GM21528 (cell line): Measurements from ENCODE around the gene CCDC91.

Source experiments
- ATAC-seq: cut with Tn5 transposase; IDR thresholded peaks from one replicate; pipeline ENCODE4 v1.9.1; 2021; ENCODE audit warnings: mild to moderate bottlenecking, moderate library complexity; ENCODE audit not compliant: unreplicated experiment, low FRiP score

CCDC91 gene, protein sequence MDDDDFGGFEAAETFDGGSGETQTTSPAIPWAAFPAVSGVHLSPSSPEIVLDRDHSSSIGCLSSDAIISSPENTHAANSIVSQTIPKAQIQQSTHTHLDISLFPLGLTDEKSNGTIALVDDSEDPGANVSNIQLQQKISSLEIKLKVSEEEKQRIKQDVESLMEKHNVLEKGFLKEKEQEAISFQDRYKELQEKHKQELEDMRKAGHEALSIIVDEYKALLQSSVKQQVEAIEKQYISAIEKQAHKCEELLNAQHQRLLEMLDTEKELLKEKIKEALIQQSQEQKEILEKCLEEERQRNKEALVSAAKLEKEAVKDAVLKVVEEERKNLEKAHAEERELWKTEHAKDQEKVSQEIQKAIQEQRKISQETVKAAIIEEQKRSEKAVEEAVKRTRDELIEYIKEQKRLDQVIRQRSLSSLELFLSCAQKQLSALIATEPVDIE

DNA sequence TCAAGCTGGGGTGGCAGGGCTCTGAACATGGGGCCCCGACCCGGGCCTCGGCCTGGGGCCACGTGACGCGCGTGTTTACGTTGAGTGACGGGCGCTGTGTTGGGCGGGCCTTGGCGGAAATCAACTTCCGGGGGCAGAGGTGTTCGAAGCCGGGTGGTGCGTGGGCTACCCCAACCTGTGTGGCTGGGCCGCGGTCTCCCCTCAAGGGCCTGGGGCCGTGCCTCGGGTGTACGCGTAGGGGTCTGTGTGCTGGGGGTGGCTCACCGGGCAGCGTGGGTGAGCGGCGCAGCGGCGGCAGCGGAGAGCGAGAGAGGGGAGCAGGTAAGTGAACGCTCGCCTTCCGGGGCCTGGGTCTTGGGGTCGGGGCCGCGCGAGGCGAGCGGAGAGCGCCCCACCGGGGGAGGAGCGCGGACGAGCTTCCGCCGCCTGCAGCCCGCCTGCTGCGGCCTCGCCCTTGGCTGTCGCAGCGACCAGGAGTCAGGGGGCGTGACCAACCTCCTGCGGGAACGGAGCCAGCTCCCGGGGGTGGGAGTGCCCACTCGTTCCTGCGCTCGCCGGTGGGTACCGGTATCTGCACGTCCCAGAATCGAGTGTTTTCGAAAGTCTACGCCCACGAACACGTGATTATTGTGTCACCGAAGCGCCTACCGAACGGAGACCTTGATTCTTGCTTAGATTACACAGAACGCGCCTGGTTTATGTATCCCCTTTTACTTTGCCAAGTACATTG, at the start of gene CCDC91:
CCDC91 (plus strand) TSS at position 136 of the 730 bp plus-strand sequence. CDS start 66,760 bp downstream, outside the sequence.
- peak; percentile 96 for ATAC-seq

DNA sequence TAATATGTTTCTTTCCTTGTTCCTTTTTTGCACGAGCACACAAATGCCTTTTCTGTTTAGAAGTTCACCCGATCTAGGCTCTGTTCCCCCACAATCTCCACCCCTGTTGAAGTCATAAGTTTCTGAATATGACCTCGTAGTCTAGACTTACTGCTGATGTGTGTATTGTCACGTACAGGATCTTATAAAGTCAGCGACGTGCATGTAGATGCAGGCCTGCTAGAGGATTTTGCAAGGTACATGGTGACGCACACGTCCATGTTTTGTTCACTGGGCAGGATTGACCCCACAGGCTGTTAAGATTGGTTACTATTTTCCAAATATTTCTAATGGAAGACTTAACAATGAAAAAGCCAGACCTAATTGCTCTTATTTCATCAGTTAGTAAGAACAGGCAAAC, 46.2 kb upstream of the CCDC91 start:
- no peak for ATAC-seq

DNA sequence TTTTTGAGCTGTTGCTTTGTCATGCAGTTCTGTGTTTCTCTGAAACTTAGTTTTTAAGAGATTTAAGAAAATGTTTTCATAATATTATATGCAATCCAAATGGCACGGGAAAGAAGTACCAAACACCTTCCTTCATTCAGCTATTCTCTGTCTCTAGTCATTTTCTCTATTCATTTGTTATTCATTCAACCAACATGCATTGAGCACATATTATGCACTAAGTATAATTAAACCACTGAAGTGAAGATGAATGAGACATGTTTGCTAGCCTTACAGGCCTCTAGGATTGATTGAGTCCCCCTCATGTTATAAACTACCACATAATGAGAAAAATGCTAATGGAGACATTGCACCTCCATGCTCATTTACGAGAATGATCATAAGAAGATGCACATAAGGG, 45.7 kb upstream of the CCDC91 start:
- ATAC-seq, result no peak

DNA sequence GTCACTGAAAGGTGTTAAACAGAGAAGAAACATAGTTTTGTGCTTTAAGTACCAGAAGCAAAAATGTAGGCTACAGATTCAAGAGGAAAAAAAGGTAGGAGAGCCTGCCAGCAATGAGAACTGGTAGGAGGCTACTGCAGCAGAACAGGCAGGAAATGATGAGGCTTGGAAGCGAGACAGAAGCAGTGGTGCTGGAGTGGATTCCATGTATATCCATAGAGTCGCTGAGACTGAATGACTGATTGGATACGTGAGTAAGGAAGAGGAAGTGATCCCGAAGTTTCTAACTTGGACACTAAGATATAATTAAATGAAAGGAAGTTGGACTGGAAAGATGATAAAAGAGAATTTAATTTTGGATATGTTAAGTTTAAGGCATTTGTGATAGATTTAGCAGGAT, 45.0 kb upstream of the CCDC91 start:
- no peak for ATAC-seq

DNA sequence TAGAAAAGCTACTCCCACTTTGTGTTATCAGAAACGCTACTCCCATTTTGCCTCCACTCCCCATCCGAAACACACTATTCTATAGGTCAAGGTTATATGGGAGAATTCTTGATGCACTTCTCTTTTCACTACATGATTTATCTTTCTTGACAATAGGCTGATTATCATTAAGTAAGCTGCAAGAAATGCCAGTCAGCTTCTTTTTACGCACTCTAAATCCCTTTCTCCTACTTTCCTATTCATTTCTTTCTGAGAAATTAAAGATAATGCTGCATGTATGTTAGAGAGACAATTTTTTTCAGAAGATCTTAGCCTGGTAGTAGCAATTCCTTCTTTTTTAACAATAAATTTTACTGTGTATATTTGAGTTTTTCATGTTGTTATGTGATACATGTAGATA, 41.0 kb upstream of the CCDC91 start:
- no peak for ATAC-seq

DNA sequence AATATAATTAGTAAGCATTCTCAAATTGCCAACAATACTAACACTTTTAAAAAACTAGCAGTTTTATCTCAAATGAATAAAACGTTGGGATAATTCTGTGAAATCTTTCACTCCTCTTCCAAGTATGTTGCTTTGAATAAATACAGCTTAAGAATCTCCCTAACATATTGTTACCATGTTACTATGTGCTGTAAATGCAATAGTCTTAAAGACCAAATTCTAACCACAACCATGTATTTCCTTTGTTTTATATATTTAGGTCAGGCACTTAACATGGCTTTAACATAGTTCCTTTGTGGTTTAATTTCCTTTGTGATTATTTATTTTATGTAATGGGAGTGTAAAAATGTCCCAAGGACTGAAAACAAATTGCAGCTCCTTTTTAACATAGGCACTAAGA, 33.9 kb upstream of the CCDC91 start:
- ATAC-seq, result no peak

DNA sequence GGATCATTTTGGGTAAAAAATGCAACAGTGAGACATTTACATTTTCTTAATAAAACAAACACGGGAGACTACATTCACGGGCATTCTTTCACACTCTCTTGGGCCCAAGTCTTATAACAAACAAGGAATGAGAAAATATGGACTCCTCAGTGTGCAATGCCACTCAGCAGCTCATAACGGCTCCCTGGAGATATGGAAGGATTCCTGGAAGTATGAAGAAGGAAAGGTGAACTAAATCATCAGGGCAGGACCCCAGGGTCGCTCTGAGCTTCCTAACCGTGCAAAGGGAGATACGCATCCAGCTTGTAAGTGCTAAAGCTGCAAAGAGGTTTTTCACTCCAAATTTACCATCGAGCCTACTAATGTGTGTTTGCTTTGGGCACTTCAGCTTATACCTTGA, 33.5 kb upstream of the CCDC91 start:
- no peak for ATAC-seq

DNA sequence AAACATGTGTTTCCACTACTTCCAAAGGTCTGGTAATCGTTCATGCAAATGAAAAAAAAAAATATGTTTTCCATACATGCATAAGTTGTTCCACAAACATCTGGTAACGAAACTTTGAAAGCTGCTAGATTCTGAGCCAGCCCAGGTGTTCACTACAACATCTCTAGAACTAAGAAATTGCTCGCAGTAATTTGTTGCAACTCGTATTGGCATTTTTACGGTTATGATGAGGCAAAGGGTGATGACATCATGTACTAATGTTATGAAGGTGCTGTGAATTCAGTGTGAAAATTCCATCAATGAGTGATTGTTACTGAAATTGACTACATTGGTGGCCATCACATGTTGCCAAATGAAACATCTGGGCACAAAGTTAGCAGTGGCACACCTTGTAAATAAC, 31.9 kb upstream of the CCDC91 start:
- no peak for ATAC-seq

DNA sequence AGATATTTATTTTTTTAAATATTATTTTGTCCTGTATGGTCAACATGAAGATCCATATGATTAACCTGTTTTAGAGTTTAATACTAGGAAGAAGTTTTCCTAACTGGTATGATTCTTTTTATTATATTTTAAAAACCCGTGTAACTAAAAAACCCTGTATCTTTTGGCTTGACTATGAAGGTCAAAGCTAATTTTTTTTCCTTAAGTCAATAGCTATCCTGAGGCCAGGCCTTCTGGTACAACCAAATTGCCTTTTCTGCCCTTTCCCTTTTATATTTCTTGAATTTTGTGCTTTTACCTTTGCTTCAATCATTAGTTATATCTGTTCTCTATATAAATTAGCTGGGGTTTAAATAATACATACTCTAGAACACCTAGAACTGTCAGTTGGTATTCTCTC, 30.6 kb upstream of the CCDC91 start:
- ATAC-seq, result no peak

DNA sequence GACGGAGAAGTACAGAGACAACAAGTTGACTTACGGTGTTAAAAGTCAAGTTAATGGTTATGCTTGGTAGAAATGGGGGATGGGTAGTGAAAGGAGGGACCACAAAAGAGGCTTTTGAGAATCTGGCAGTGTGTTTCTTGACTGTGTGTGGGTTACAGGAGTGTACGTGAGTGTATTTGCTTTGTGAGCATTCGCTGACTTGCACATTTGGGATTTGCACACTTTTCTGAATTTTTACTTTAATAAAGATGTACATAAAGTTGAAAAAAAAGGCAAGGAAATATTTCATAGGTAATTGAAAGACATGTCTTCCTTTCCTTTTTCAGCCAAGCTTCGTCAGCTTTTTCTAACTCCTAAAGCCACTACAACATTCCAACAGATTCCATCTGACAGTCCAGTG, 28.6 kb upstream of the CCDC91 start:
- ATAC-seq, result no peak

DNA sequence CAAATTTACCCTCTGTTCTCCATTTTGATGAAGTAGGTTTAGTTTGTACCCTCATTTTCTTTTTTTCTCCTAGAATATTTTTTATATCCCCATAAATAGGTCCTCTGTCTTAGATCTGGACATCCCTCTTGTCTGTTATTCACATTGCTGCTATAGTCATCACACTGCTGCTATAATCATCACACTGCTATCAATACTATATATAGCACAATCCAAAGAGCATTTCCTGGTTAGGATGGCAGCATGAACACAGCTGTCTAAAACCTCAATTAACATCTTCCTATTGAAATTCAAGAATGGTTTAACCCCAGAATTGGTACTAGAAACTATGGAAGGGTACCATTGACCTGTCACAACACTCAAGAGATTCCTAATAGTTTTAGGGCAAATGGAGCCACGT, 27.6 kb upstream of the CCDC91 start:
- ATAC-seq, result no peak

DNA sequence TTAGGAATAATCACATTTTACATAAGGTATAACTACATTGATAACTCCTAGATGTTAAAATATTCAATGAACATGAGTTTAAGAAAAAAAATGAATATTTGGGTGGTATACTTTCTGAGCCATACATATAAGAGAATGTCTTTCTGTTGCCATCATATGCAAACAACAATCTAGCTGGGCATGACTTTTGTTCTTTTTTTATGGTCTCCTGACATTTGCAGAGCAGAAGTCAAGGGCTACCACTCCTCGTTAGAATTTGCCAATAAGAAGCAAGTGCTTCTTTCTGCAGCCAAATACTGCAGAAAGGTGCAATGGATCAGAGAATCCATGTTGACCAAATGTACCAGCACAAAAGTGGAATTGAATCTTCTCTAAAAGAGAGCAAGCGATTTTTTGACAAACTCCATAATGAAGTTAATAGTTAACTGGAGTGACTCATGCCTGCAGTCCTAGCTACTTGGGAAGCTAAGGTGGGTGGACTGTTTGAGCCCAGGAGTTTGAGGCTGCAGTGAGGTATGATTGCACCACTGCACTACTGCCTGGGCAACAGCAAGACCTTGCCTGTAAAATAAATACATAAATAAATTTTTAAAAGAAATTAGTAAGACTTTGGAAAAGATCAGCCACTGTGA, 25.5 kb upstream of the CCDC91 start:
- no peak for ATAC-seq

DNA sequence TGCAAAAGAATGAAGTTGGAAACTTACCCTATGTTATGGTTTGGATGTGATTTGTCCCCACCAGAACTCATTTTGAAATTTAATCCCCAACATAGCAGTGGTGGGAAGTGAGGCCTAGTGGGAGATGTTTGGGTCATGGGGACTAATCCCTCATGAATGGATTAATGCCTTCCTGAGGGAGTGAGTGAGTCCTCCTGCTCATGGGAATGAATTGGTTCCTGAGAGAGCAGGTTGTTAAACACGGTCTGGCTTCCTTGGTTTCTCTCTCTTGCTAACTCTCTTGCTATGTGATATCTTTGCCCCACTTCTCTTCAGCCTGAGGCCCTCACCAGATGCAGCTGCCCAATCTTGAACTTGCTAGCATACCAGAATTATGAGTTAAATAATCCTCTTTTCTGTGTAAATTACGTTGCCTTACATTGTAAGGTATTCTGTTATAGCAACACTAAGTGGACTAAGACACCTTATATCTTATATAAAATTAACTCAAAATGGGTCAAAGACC, 22.2 kb upstream of the CCDC91 start:
- ATAC-seq, result no peak

DNA sequence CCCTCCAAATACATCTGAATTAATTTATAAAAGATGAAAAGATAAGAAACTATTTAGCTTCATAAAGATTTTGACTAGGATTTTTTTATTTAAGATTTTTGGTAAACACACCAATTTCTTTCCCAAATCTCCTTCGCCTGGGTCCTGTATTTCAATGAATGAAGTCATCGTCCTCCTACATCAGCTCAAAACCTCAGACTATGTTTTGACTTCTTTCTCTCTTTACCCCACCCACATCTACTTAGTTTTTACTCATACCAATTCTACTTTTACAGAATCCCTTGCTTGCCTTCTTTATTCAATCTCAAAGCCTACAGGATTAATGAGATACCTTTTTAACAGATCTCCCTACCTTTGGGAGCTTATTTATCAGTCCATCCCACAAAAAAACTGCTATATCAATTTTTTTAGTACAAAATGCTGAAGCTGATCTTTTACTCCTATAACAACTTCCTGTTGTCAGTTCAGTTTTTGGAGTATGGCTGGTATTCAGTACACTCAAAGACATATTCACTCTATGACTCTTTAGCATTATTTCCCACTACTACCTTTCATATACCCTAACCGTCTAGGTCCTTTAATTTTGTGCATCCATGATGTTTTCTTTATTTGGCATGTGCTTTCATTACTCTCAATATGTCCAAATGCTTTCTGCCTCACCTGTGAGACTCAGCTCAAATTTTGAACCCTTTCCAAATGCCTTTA, 18.7 kb upstream of the CCDC91 start:
- no peak for ATAC-seq

DNA sequence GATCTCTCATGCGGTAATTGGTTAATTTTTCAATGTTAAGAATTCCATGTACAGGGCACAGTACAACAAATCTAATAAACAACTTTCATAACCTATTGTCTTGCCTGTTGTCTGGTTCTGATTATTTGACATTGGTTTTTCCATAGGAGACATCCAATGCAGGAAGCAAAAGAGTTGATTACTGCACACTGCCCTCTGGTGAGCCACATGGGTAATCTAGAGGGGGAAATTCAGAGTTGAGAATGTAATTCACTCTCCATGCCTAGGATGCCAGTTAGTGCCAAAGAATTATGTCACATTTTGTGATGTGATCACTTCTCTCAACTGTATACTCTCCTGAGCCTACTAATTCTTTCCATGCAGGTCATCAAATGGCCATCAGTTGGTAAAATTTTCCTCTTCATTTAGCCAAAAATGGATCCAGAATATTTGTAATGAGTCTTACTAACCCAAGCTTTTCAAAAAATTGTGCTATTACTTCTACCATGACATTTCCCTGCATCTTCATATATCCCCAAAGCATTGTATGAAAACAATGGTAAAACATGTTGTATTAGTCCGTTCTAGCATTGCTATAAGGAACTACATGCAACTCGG, 17.7 kb upstream of the CCDC91 start:
- no peak for ATAC-seq

DNA sequence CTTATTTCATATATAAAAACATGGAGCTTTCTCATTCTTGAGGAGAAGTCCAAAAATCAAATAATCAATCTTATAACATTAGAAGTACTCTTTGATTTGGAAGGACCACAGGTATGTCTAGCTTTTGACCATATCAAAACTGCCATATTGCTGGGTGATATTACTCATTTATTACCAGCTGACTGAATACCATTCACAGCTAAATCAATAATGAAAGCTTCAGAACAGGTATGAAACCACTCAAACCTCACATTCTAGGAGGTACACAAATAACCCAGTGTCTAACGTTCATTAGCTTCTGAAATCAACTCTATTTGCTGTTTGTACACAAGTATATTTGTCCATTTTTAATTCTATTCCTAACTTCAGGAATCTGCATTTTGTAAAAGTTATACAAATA, 16.8 kb upstream of the CCDC91 start:
- no peak for ATAC-seq

DNA sequence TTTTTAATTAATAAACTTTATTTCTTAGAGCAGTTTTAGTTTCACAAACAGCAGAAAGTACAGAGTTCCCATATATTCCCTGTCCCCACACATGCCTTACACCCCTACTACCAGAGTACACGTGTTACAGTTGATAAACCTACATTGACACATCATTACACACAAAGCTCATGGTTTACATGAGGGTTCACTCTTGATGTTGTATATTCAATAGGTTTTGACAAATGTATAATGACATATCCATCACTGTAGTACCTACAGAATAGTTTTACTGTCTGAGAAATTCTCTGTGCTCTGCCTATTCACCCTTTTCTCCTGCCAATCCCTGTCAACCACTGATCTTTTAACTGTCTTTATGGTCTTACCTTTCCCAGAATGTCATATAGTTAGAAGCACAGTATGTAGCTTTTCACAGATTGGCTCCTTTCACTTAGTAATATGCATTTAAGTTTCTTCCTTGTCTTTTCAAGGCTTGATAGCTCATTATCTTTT, 15.1 kb upstream of the CCDC91 start:
- no peak for ATAC-seq

DNA sequence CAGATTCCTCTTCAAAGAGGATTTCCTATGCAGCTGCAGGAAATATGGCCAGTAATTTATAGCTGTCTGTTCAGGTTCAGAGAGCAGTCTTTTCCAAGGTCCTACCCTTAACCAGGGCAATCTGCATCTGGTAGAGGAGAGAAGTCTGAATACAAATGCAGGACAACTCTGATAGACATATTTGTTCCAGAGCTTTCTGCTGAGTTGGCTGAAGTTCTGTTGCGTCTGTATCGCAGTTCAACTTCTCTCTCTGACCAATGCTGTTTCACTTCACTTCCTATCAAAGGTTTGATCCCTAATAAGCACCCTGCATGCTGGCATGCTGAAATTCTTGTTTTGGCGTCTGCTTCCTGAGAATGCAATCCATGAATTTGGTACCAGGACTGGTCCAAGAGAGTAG, 14.0 kb upstream of the CCDC91 start:
- ATAC-seq, result no peak

DNA sequence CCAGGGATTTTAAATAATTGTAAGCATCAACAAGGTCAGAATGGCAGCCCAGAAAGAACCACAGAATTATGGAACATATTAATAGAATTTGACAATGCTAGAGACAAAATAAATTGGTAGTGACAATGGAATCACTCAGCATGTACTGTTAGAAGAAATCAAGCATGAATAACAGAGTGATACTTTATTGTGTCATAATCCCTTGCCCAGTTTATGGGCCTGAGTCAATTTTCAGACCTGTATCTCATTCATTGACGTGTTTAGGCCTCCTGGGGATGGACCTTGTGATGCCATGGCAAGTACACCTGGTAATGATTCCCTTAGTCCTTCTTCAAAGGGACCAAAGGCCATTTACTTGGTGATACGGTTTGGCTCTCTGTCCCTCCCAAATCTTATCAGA, 12.8 kb upstream of the CCDC91 start:
- no peak for ATAC-seq

DNA sequence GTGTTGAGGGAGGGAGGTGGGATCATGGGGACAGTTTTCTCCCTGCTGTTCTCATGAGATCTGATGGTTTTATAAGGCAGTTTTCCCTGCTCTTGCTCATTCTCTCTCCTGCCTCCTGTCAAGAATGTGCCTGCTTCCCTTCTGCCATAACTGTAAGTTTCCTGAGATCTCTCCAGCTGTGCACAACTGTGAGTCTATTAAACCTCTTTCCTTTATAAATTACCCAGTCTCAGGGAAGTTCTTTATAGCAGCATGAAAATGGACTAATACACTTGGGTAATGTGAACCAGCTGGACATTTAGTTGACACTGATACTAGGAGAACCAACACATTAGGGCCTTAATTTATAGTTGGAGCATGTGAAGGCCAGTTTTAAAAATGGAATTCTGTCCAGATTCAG, 12.4 kb upstream of the CCDC91 start:
- ATAC-seq, result no peak
